K562 (cell line): ENCODE data around the gene LYST. TPM values are rescaled to one million over a fixed set of nuclear protein-coding genes. Genes with fewer than 3 reads are reported as not detected.

Experiments
- PHF8 ChIP-seq: fragments of 200-600 bp; sonication (generic); IDR thresholded peaks from 2 replicates; pipeline ENCODE4 v1.6.1; 2012; ENCODE audit warnings: mixed run types, mild to moderate bottlenecking, inconsistent platforms, low read length, moderate library complexity, borderline replicate concordance
- ZNF408 ChIP-seq: fragments of 250-450 bp; sonication (Bioruptor Pico); IDR thresholded peaks from 2 replicates; pipeline ENCODE4 v1.4.0; 2020; ENCODE audit warnings: low read depth, mild to moderate bottlenecking, moderate library complexity
- ZNF778 ChIP-seq: fragments of 450-650 bp; formaldehyde crosslinking; IDR thresholded peaks from 2 replicates; pipeline ENCODE4 v1.4.0; 2020; ENCODE audit warnings: mild to moderate bottlenecking, moderate library complexity
- polyA plus RNA-seq, 8 experiments: library from polyadenylated mRNA; depleted of rRNA in 4 of 8; stranded (reverse) in 5 of 8; unstranded in 3 of 8; fragments of >200 nt; fragmentation: Nextera tagmentation in 2 of 8; fragmentation: Illumina TruSeq in 1 of 8; extraction: Ambion mirVana in 2 of 8; extraction: Trizol in 1 of 8; gene quantifications; 2 replicates each; pipeline versions ENCODE4 v1.2.1 to v1.2.3, GENCODE V29; 2011 to 2014; ENCODE audit warnings: inconsistent platforms in 1 of 8, missing spikeins in 1 of 8
- total RNA-seq, 7 experiments: library from RNA; depleted of rRNA in 6 of 7; stranded (reverse); fragments of >200 nt in 6 of 7; fragmentation: Illumina TruSeq in 2 of 7; extraction: Trizol in 2 of 7; gene quantifications; 2 replicates each; pipeline versions ENCODE4 v1.2.1 to v1.2.3, GENCODE V29; 2011 to 2021; ENCODE audit warnings: low replicate concordance in 1 of 7
- TF ChIP-seq, protein P1 (sequence below): fragments of 450-650 bp; IDR thresholded peaks from 2 replicates; pipeline ENCODE4 v1.6.1; 2016; ENCODE audit warnings: mild to moderate bottlenecking, moderate library complexity
- TF ChIP-seq, protein P2 (sequence below), 2 experiments: IDR thresholded peaks; 2 replicates each; pipeline ENCODE4 v1.6.1; 2012; ENCODE audit warnings: improper control_type of control experiment in 2 of 2, low read depth in 2 of 2, low read length in 2 of 2, borderline replicate concordance in 1 of 2
- TF ChIP-seq, protein P3 (sequence below): fragments of 450-650 bp; IDR thresholded peaks from 2 replicates; pipeline ENCODE4 v1.6.1; 2017; ENCODE audit warnings: mild to moderate bottlenecking, moderate library complexity
- TF ChIP-seq, protein P4 (sequence below): fragments of 250-450 bp; sonication (Bioruptor Pico); IDR thresholded peaks from 2 replicates; pipeline ENCODE4 v1.4.0; 2020; ENCODE audit warnings: mild to moderate bottlenecking
- TF ChIP-seq, protein P5 (sequence below): fragments of 450-650 bp; IDR thresholded peaks from 2 replicates; pipeline ENCODE4 v1.6.1; 2016; ENCODE audit warnings: low read depth, mild to moderate bottlenecking, moderate library complexity

Gene LYST
- total and polyA plus RNA-seq, 9 of the 15 experiments (the other 6 are each of a cell fraction or from before 2014, with no cell fraction given), result 0.73 to 2.4 (median 1.4) TPM

DNA sequence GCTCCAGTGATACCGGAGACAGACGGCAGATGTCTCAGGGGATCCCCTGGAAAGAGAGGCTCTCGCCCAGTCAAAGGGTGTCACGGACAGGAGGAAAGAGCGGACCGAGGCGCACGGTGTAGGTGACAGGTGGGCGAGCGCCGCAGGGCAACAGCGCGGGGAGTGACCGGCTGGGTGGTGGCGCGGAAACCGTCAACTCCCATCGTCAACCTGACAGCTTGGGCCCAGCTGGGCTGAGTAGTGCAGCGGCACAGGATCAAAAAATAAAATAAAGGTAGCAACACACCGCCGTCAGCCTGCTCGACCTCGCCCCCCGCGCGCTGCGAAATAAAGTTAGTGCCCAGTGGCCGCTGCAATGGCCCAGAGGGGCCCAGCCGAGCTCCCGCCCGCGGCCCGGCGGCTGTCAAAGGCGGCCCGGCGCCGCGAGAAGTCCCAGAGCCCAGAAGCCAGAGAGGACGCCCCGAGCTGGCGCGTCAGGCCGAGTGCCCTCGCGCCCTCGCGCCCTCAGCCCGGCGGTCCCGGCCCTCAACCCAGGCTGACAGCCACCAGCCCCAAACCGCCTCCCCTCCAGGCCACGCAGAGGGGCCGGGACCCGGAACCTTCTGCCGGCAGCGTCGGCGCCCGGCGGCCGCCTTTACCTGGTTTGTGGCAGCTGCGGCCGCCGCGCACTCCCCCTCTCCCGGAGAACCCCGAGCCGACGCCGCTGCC is at the start of gene LYST (continued):
- TF ChIP-seq, protein P1, sequence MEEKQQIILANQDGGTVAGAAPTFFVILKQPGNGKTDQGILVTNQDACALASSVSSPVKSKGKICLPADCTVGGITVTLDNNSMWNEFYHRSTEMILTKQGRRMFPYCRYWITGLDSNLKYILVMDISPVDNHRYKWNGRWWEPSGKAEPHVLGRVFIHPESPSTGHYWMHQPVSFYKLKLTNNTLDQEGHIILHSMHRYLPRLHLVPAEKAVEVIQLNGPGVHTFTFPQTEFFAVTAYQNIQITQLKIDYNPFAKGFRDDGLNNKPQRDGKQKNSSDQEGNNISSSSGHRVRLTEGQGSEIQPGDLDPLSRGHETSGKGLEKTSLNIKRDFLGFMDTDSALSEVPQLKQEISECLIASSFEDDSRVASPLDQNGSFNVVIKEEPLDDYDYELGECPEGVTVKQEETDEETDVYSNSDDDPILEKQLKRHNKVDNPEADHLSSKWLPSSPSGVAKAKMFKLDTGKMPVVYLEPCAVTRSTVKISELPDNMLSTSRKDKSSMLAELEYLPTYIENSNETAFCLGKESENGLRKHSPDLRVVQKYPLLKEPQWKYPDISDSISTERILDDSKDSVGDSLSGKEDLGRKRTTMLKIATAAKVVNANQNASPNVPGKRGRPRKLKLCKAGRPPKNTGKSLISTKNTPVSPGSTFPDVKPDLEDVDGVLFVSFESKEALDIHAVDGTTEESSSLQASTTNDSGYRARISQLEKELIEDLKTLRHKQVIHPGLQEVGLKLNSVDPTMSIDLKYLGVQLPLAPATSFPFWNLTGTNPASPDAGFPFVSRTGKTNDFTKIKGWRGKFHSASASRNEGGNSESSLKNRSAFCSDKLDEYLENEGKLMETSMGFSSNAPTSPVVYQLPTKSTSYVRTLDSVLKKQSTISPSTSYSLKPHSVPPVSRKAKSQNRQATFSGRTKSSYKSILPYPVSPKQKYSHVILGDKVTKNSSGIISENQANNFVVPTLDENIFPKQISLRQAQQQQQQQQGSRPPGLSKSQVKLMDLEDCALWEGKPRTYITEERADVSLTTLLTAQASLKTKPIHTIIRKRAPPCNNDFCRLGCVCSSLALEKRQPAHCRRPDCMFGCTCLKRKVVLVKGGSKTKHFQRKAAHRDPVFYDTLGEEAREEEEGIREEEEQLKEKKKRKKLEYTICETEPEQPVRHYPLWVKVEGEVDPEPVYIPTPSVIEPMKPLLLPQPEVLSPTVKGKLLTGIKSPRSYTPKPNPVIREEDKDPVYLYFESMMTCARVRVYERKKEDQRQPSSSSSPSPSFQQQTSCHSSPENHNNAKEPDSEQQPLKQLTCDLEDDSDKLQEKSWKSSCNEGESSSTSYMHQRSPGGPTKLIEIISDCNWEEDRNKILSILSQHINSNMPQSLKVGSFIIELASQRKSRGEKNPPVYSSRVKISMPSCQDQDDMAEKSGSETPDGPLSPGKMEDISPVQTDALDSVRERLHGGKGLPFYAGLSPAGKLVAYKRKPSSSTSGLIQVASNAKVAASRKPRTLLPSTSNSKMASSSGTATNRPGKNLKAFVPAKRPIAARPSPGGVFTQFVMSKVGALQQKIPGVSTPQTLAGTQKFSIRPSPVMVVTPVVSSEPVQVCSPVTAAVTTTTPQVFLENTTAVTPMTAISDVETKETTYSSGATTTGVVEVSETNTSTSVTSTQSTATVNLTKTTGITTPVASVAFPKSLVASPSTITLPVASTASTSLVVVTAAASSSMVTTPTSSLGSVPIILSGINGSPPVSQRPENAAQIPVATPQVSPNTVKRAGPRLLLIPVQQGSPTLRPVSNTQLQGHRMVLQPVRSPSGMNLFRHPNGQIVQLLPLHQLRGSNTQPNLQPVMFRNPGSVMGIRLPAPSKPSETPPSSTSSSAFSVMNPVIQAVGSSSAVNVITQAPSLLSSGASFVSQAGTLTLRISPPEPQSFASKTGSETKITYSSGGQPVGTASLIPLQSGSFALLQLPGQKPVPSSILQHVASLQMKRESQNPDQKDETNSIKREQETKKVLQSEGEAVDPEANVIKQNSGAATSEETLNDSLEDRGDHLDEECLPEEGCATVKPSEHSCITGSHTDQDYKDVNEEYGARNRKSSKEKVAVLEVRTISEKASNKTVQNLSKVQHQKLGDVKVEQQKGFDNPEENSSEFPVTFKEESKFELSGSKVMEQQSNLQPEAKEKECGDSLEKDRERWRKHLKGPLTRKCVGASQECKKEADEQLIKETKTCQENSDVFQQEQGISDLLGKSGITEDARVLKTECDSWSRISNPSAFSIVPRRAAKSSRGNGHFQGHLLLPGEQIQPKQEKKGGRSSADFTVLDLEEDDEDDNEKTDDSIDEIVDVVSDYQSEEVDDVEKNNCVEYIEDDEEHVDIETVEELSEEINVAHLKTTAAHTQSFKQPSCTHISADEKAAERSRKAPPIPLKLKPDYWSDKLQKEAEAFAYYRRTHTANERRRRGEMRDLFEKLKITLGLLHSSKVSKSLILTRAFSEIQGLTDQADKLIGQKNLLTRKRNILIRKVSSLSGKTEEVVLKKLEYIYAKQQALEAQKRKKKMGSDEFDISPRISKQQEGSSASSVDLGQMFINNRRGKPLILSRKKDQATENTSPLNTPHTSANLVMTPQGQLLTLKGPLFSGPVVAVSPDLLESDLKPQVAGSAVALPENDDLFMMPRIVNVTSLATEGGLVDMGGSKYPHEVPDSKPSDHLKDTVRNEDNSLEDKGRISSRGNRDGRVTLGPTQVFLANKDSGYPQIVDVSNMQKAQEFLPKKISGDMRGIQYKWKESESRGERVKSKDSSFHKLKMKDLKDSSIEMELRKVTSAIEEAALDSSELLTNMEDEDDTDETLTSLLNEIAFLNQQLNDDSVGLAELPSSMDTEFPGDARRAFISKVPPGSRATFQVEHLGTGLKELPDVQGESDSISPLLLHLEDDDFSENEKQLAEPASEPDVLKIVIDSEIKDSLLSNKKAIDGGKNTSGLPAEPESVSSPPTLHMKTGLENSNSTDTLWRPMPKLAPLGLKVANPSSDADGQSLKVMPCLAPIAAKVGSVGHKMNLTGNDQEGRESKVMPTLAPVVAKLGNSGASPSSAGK, result peak; percentile 47; the same call in 1 of the 2 replicates
- TF ChIP-seq ZNF778 (CRISPR knock-in tag) (no peak), PHF8 (peak; percentile 50; the same call in 1 of the 2 replicates), ZNF408 (CRISPR knock-in tag) (no peak)
- TF ChIP-seq, protein P2, sequence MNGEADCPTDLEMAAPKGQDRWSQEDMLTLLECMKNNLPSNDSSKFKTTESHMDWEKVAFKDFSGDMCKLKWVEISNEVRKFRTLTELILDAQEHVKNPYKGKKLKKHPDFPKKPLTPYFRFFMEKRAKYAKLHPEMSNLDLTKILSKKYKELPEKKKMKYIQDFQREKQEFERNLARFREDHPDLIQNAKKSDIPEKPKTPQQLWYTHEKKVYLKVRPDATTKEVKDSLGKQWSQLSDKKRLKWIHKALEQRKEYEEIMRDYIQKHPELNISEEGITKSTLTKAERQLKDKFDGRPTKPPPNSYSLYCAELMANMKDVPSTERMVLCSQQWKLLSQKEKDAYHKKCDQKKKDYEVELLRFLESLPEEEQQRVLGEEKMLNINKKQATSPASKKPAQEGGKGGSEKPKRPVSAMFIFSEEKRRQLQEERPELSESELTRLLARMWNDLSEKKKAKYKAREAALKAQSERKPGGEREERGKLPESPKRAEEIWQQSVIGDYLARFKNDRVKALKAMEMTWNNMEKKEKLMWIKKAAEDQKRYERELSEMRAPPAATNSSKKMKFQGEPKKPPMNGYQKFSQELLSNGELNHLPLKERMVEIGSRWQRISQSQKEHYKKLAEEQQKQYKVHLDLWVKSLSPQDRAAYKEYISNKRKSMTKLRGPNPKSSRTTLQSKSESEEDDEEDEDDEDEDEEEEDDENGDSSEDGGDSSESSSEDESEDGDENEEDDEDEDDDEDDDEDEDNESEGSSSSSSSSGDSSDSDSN (IDR thresholded peaks at IDR 0.05; ENCODE audit: borderline replicate concordance in 1 of 2, low read depth in 2 of 2, low read length in 2 of 2), result peak; percentile 25 to 53; a peak in 1 of 4 replicates
- TF ChIP-seq, protein P3, sequence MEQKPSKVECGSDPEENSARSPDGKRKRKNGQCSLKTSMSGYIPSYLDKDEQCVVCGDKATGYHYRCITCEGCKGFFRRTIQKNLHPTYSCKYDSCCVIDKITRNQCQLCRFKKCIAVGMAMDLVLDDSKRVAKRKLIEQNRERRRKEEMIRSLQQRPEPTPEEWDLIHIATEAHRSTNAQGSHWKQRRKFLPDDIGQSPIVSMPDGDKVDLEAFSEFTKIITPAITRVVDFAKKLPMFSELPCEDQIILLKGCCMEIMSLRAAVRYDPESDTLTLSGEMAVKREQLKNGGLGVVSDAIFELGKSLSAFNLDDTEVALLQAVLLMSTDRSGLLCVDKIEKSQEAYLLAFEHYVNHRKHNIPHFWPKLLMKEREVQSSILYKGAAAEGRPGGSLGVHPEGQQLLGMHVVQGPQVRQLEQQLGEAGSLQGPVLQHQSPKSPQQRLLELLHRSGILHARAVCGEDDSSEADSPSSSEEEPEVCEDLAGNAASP, result no peak
- TF ChIP-seq, protein P4, sequence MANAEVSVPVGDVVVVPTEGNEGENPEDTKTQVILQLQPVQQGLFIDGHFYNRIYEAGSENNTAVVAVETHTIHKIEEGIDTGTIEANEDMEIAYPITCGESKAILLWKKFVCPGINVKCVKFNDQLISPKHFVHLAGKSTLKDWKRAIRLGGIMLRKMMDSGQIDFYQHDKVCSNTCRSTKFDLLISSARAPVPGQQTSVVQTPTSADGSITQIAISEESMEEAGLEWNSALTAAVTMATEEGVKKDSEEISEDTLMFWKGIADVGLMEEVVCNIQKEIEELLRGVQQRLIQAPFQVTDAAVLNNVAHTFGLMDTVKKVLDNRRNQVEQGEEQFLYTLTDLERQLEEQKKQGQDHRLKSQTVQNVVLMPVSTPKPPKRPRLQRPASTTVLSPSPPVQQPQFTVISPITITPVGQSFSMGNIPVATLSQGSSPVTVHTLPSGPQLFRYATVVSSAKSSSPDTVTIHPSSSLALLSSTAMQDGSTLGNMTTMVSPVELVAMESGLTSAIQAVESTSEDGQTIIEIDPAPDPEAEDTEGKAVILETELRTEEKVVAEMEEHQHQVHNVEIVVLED, result no peak
- TF ChIP-seq, protein P5, sequence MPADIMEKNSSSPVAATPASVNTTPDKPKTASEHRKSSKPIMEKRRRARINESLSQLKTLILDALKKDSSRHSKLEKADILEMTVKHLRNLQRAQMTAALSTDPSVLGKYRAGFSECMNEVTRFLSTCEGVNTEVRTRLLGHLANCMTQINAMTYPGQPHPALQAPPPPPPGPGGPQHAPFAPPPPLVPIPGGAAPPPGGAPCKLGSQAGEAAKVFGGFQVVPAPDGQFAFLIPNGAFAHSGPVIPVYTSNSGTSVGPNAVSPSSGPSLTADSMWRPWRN, result no peak
